ENCODE measurements around the gene CPAMD8. TPM values are rescaled to one million over a fixed set of nuclear protein-coding genes. Genes with fewer than 3 reads are reported as not detected.

Gene CPAMD8
- total and polyA plus RNA-seq, 9 of the 15 experiments (the other 6 are each of a cell fraction or from before 2014, with no cell fraction given) = 0.20 to 2.1 (median 1.3) TPM

GRCh38 chr19:16889366-16889882 is 137.2 kb downstream of the CPAMD8 start (continued):
- peak; percentile 59 for TF ChIP-seq CHD7 (IDR thresholded peaks at IDR 0.05; ENCODE audit: low read depth, low read length)
- TF ChIP-seq CHD2 (IDR thresholded peaks at IDR 0.05; ENCODE audit: low read depth, low read length) = 0 out of 2 replicates have a peak, but pooled peaks have one; percentile 9
- TF ChIP-seq HMG20B (CRISPR knock-in tag; IDR thresholded peaks at IDR 0.05) = peak; percentile 83; the same call in 1 of the 2 replicates
- TF ChIP-seq KDM4B (IDR thresholded peaks at IDR 0.05; ENCODE audit: borderline replicate concordance in 2 of 2, low read depth in 1 of 2) = 0 out of 4 replicates have a peak, but pooled peaks of 1 of the 2 experiments have one; percentile 14
- TF ChIP-seq HOXB6 (CRISPR knock-in tag; IDR thresholded peaks at IDR 0.05; ENCODE audit: borderline replicate concordance) = no peak
- TF ChIP-seq HES1 (IDR thresholded peaks at IDR 0.05; ENCODE audit: low read depth) = no peak
- no peak for TF ChIP-seq ZNF124 (CRISPR knock-in tag; IDR thresholded peaks at IDR 0.05)
- TF ChIP-seq ZNF395 (CRISPR knock-in tag; IDR thresholded peaks at IDR 0.05) = no peak
- no peak for TF ChIP-seq MAX (CRISPR knock-in tag; IDR thresholded peaks at IDR 0.05)
- no peak for TF ChIP-seq TBL1XR1 (IDR thresholded peaks at IDR 0.05; ENCODE audit: low read length in 2 of 2)
- TF ChIP-seq PYGO2 (tag; IDR thresholded peaks at IDR 0.05) = 0 out of 2 replicates have a peak, but pooled peaks have one; percentile 17
- no peak for TF ChIP-seq BRD9 (IDR thresholded peaks at IDR 0.05; ENCODE audit: low read depth, partially characterized antibody)
- no peak for TF ChIP-seq SMARCC2 (IDR thresholded peaks at IDR 0.05; ENCODE audit: low read depth)
